HCT116 (cell line): ENCODE results near the gene SEMA3C. TPM values are rescaled to one million over a fixed set of nuclear protein-coding genes. Genes with fewer than 3 reads are reported as not detected.

Experiments used
- ATAC-seq: fragments of 200-7000 bp; cut with Tn5 transposase; 2 replicates; pipeline ENCODE4 v1.9.1; 2020; ENCODE audit warnings: mild to moderate bottlenecking, moderate library complexity
- BruUV-seq: library from RNA; stranded (reverse); fragments of 400-500 nt; replicated peaks from 2 replicates; lab custom pipeline; 2021; lab: Mats Ljungman, UMichigan
- CTCF ChIA-PET: fragments of 300-600 bp; sonication (Branson Sonifier 250); formaldehyde crosslinking; loops from one replicate; lab custom pipeline; 2021; ENCODE audit warnings: antibody characterized with exemption; lab: Charles Lee
- POLR2A ChIA-PET: fragments of 300-600, 350-600 bp; sonication (Branson Sonifier 250); formaldehyde crosslinking; loops from one replicate; lab custom pipeline; 2021; ENCODE audit warnings: antibody characterized with exemption; lab: Charles Lee
- RAD21 ChIA-PET, 2 experiments: fragments of 300-600 bp; sonication (Branson Sonifier 250); formaldehyde crosslinking; loops; one replicate each; lab custom pipeline; 2023; ENCODE audit warnings: low total read pairs in 2 of 2; ENCODE audit not compliant: uncharacterized antibody in 2 of 2, unreplicated experiment in 2 of 2, low non-redundant PET in 1 of 2; lab: Charles Lee
- DNase-seq: peaks from one replicate; pipeline ENCODE4 v3.0.0-alpha.2; 2010; ENCODE audit warnings: low read depth, low spot score
- H2AFZ ChIP-seq: fragments of 200-600 bp; shearing (Covaris generic), sonication (generic); 2 replicates; pipeline ENCODE4 v1.6.1; 2017; ENCODE audit warnings: low read depth, mixed run types, mixed read lengths, antibody characterized with exemption, low read length; ENCODE audit not compliant: poor library complexity, severe bottlenecking
- H3K27ac ChIP-seq: 2 replicates; pipeline ENCODE4 v1.5.1; 2012; ENCODE audit warnings: low read depth, low read length
- H3K27me3 ChIP-seq: fragments of 200-600 bp; sonication (generic); 2 replicates; pipeline ENCODE4 v1.6.1; 2016; ENCODE audit warnings: mixed run types, low read length, mixed read lengths; ENCODE audit not compliant: insufficient read depth
- H3K36me3 ChIP-seq, 2 experiments: fragments of 200-500 bp in 1 of 2; fragments of 200-600 bp in 1 of 2; sonication (Bioruptor generic) in 1 of 2; sonication (generic) in 1 of 2; 2 replicates each; pipeline versions ENCODE4 v1.5.1 to v1.6.1; 2014 to 2016; ENCODE audit warnings: low read length in 2 of 2, inconsistent platforms in 1 of 2, mixed read lengths in 1 of 2, mixed run types in 1 of 2; ENCODE audit not compliant: insufficient read depth in 2 of 2, control insufficient read depth in 1 of 2
- H3K4me1 ChIP-seq, 2 experiments: fragments of 200-600 bp in 1 of 2; sonication (generic) in 1 of 2; 2 replicates each; pipeline versions ENCODE4 v1.5.1 to v1.6.1; 2012 to 2017; ENCODE audit warnings: low read length in 2 of 2, inconsistent platforms in 1 of 2, mild to moderate bottlenecking in 1 of 2, mixed read lengths in 1 of 2, mixed run types in 1 of 2, moderate library complexity in 1 of 2; ENCODE audit not compliant: insufficient read depth in 2 of 2, control insufficient read depth in 1 of 2
- H3K4me2 ChIP-seq: fragments of 200-600 bp; sonication (generic); 2 replicates; pipeline ENCODE4 v1.6.1; 2017; ENCODE audit warnings: mixed run types, low read length, mixed read lengths
- H3K4me3 ChIP-seq, 2 experiments: fragments of 200-600 bp in 1 of 2; sonication (generic) in 1 of 2; replicated peaks in 1 of 2; 2 replicates each; pipeline ENCODE4 v1.5.1; 2011 to 2016; ENCODE audit warnings: low read length in 2 of 2, control low read depth in 1 of 2, low read depth in 1 of 2, mild to moderate bottlenecking in 1 of 2, mixed read lengths in 1 of 2, mixed run types in 1 of 2
- H3K79me2 ChIP-seq: fragments of 200-600 bp; sonication (generic); 2 replicates; pipeline ENCODE4 v1.6.1; 2017; ENCODE audit warnings: mild to moderate bottlenecking, mixed run types, low read length, moderate library complexity, mixed read lengths; ENCODE audit not compliant: insufficient read depth
- H3K9ac ChIP-seq: fragments of 200-600 bp; sonication (generic); 2 replicates; pipeline ENCODE4 v1.6.1; 2016; ENCODE audit warnings: low read length, mixed read lengths
- H3K9me2 ChIP-seq: fragments of 200-600 bp; sonication (generic), shearing (Covaris generic); 2 replicates; pipeline ENCODE4 v1.6.1; 2017; ENCODE audit warnings: mixed run types, mild to moderate bottlenecking, moderate library complexity; ENCODE audit not compliant: insufficient read depth
- H3K9me3 ChIP-seq, 2 experiments: fragments of 200-500 bp in 1 of 2; fragments of 200-600 bp in 1 of 2; sonication (Bioruptor generic) in 1 of 2; sonication (generic) in 1 of 2; 2 replicates each; pipeline ENCODE4 v1.6.1; 2014 to 2017; ENCODE audit warnings: low read length in 2 of 2, mixed read lengths in 2 of 2, inconsistent platforms in 1 of 2, low read depth in 1 of 2, mild to moderate bottlenecking in 1 of 2, mixed run types in 1 of 2, moderate library complexity in 1 of 2; ENCODE audit not compliant: control insufficient read depth in 1 of 2, insufficient read depth in 1 of 2
- H4K20me1 ChIP-seq: fragments of 200-600 bp; sonication (generic), shearing (Covaris generic); 2 replicates; pipeline ENCODE4 v1.6.1; 2017; ENCODE audit warnings: mixed run types, mild to moderate bottlenecking, moderate library complexity; ENCODE audit not compliant: insufficient read depth
- CBX3 ChIP-seq: IDR thresholded peaks from 2 replicates; pipeline ENCODE4 v1.6.1; 2012; ENCODE audit warnings: low read depth
- EGR1 ChIP-seq: IDR thresholded peaks from 2 replicates; pipeline ENCODE4 v1.6.1; 2012; ENCODE audit warnings: low read depth
- ELF1 ChIP-seq: IDR thresholded peaks from 2 replicates; pipeline ENCODE4 v1.6.1; 2012; ENCODE audit warnings: low read depth, borderline replicate concordance
- EZH2phosphoT487 ChIP-seq: fragments of 200-600 bp; IDR thresholded peaks from 2 replicates; pipeline ENCODE4 v1.6.1; 2018; ENCODE audit warnings: antibody characterized with exemption, borderline replicate concordance
- JUND ChIP-seq: IDR thresholded peaks from 2 replicates; pipeline ENCODE4 v1.6.1; 2012
- SRF ChIP-seq: IDR thresholded peaks from 2 replicates; pipeline ENCODE4 v1.6.1; 2012; ENCODE audit warnings: low read depth
- TCF7L2 ChIP-seq: IDR thresholded peaks from 2 replicates; pipeline ENCODE4 v1.7.0; 2011; ENCODE audit warnings: borderline replicate concordance, inconsistent platforms; ENCODE audit not compliant: insufficient read depth, insufficient read length; ENCODE audit errors: extremely low read depth
- ZBTB33 ChIP-seq: IDR thresholded peaks from 2 replicates; pipeline ENCODE4 v1.6.1; 2011; ENCODE audit warnings: mild to moderate bottlenecking, low read length, moderate library complexity; ENCODE audit not compliant: insufficient replicate concordance; ENCODE audit errors: extremely low read depth
- ZFX ChIP-seq: fragments of 450-650 bp; IDR thresholded peaks from 2 replicates; pipeline ENCODE4 v1.6.1; 2017
- ZNF274 ChIP-seq: fragments of 200-500 bp; sonication (Bioruptor generic); IDR thresholded peaks from 2 replicates; pipeline ENCODE4 v1.6.1; 2014; ENCODE audit warnings: mild to moderate bottlenecking, low read depth, low read length, inconsistent platforms
- intact Hi-C: fragments of 100-400 bp; cut with micrococcal nuclease; formaldehyde crosslinking; loops from 2 replicates; pipeline ENCODE4 v1.10.0; 2022
- total RNA-seq: library from RNA; stranded (reverse); gene quantifications from one replicate; pipeline ENCODE4 v1.2.1, GENCODE V29; 2021; ENCODE audit not compliant: unreplicated experiment
- TF ChIP-seq, protein P1 (sequence below): IDR thresholded peaks from 2 replicates; pipeline ENCODE4 v1.6.1; 2012

Gene SEMA3C
- total RNA-seq, 1 experiment from 2014 or later = 25.3 TPM

- intact Hi-C loops = loop anchor here (5.0 kb wide), 1 partner anchor 85 kb away; the partner anchor contains the start of gene SEMA3C
- POLR2A ChIA-PET = no interaction called here
Measured at GRCh38 chr7:80832006-80832405, 86.8 kb downstream of the SEMA3C start.

More at GRCh38 chr7:80832006-80832405, 86.8 kb downstream of the SEMA3C start:
- ChIA-PET RAD21 (no interaction called here), CTCF (no interaction called here)
- Histone ChIP-seq H3K4me1 (peaks cover 39 to 42% of the 10 kb centered on the region in 2 experiments), H3K9me3 (no peaks in the 10 kb centered on the region), H3K9me2 (no peaks in the 10 kb centered on the region; the same call in 1 of the 2 replicates), H3K79me2 (no peaks in the 10 kb centered on the region), H3K4me2 (0 out of 2 replicates have a peak overlapping the region, but pooled peaks have one; percentile 66), H4K20me1 (no peaks in the 10 kb centered on the region), H2AFZ (no peak overlapping the region), H3K27me3 (no peaks in the 10 kb centered on the region), H3K27ac (no peak overlapping the region), H3K36me3 (no peaks in the 10 kb centered on the region), H3K4me3 (no peak overlapping the region), H3K9ac (no peak overlapping the region)
- no TSS peak for BruUV-seq
- no peak for TF ChIP-seq TCF7L2
- TF ChIP-seq ZFX = no peak
- TF ChIP-seq SRF = no peak
- no peak for TF ChIP-seq ELF1
- TF ChIP-seq ZNF274 = no peak
- no peak for TF ChIP-seq EGR1
- no peak for TF ChIP-seq CBX3
- no peak for TF ChIP-seq JUND
- no peak for TF ChIP-seq ZBTB33
- TF ChIP-seq, protein P1, sequence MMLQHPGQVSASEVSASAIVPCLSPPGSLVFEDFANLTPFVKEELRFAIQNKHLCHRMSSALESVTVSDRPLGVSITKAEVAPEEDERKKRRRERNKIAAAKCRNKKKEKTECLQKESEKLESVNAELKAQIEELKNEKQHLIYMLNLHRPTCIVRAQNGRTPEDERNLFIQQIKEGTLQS = no peak
- no peak for TF ChIP-seq EZH2phosphoT487
- DNase-seq (no peak), ATAC-seq (no peak)
